GM12875 (cell line): ENCODE data around the gene SLC2A6.

Experiments used
- H3K4me3 ChIP-seq: one replicate; pipeline ENCODE4 v1.5.1; 2011; ENCODE audit warnings: low read depth, low read length, control low read depth
- TF ChIP-seq, protein P1 (sequence below): IDR thresholded peaks from 2 replicates; pipeline ENCODE4 v1.5.1; 2011; ENCODE audit warnings: low read depth, mild to moderate bottlenecking, control low read depth, inconsistent platforms, low read length, moderate library complexity, borderline replicate concordance; ENCODE audit not compliant: insufficient read depth

The SLC2A6 gene

DNA sequence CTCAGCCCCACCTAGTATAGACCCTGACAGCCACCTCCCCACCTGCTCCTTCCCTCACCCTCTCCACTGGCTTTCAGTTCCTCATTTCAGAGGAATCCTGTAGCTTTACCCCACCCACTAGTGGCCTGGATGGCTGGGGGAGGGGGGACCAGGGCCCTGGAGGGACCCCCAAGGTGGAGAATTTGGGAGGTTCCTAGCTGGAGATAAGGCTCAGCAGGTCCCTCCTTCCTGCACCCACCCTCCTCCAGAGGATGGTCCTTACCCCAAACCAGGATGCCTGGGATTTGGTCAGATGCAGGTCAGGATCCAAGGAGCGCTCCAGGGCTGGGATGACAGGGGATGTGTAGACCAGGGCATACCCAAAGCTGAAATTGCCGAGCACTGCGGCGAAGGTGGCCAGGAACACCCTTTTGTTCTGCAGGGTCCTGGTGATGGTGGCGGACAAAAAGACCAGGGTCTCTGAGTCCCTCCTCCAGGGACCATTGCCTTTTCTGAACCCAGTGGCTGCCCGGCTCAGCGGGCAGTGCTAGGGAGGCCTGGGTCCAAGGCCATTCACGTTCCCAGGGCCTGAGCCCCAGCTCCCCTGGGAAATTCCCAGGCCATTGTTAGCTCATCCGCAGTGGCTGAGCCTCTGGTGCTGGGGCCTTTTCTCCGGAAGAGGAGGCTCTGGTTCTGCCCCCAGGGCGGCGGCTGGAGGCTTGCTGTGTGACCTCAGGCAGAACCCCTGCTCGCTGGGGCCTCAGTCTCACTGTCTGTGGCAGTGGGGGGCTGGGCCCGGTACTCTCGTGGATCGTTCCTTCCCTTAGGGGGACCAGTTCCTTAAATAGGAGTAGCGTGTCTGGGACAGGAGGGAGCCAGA lies 678 bp downstream of the SLC2A6 start:
- peak overlapping the region; percentile 74 for H3K4me3 ChIP-seq
- TF ChIP-seq, protein P1, sequence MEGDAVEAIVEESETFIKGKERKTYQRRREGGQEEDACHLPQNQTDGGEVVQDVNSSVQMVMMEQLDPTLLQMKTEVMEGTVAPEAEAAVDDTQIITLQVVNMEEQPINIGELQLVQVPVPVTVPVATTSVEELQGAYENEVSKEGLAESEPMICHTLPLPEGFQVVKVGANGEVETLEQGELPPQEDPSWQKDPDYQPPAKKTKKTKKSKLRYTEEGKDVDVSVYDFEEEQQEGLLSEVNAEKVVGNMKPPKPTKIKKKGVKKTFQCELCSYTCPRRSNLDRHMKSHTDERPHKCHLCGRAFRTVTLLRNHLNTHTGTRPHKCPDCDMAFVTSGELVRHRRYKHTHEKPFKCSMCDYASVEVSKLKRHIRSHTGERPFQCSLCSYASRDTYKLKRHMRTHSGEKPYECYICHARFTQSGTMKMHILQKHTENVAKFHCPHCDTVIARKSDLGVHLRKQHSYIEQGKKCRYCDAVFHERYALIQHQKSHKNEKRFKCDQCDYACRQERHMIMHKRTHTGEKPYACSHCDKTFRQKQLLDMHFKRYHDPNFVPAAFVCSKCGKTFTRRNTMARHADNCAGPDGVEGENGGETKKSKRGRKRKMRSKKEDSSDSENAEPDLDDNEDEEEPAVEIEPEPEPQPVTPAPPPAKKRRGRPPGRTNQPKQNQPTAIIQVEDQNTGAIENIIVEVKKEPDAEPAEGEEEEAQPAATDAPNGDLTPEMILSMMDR = no peak

DNA sequence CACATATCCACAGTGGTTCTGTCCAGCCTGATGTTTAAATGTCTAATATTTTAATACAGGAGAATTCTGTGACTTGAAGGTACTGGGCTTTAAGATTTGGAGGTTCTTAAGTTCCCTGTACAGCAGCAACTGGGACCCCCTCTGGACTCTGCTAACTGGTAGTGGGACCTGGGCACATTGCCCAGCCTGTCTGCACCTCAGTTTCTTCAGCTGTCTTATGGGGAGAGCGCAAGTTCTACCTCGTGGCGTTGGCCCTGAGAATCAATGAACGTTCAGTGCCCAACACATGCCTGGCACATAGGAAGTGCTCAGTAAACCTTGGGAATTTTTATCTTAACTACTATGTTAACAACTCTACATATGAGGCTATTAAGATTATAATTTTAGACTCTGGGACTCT lies 1.4 kb downstream of the SLC2A6 start:
- TF ChIP-seq, protein P1 = no peak
- H3K4me3 ChIP-seq = peak overlapping the region; percentile 74

DNA sequence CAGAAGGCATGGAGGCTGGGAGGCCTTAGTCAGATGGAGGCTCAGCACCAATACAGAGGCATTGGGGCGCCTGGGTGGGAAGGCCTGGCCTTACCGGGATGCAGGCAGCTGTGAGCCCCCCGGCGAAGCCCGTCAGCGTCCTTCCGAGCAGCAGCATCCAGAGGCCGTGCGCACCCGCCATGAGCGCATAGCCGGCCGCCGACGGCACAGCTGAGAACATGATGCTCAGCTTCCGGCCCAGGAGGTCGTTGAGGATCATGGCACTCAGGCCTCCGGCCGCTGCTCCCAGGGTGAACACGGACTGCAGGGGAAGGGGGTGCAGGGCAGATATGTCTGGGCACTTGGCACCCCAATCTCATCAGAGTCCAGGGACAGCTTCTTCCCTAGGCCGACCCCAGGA lies 2.0 kb downstream of the SLC2A6 start:
- no peak overlapping the region for H3K4me3 ChIP-seq
- TF ChIP-seq, protein P1 = no peak

DNA sequence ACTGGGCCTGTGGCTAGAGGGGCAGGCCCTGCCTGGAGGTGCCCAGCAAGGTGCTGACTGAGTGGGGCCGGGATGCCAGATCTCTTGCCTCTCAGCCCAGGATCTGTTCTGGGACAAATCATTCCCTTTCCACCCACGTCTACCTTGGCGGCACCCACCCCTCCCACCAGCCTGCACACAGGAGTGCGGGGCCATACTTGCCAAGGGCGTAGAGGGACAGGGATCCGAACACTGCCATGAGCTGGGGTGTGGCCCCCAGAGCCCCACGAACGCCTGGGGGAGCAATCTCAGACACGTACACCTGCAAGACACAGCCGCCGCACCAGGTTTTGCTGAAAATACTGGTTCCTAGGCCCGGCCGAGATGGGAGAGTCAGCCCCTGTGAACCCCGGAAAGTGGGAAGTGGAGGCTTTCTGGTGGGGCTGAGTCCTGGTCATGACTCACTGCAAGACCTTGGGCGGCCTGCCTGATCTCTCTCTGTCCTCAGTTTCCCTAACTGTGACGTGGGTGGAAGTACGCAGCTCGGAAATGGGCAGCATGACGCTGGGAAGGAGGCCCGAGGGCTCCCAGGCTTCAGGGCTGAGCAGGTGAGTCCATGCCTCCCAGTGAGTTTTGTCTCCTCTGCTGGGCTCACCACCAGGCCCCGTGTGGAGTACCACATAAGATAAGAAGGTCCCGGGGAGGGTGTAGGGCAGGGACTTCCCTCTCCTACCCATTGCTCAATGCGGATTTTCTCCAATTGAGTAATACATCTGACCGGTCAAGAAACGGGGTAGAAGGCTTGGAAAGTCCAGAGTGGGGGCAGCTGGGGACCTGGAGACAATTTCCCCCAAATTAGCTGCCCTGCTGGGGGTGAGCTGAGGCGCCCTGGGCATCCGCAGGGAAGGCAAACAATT lies 2.6 kb downstream of the SLC2A6 start:
- TF ChIP-seq, protein P1 = no peak
- no peak overlapping the region for H3K4me3 ChIP-seq

DNA sequence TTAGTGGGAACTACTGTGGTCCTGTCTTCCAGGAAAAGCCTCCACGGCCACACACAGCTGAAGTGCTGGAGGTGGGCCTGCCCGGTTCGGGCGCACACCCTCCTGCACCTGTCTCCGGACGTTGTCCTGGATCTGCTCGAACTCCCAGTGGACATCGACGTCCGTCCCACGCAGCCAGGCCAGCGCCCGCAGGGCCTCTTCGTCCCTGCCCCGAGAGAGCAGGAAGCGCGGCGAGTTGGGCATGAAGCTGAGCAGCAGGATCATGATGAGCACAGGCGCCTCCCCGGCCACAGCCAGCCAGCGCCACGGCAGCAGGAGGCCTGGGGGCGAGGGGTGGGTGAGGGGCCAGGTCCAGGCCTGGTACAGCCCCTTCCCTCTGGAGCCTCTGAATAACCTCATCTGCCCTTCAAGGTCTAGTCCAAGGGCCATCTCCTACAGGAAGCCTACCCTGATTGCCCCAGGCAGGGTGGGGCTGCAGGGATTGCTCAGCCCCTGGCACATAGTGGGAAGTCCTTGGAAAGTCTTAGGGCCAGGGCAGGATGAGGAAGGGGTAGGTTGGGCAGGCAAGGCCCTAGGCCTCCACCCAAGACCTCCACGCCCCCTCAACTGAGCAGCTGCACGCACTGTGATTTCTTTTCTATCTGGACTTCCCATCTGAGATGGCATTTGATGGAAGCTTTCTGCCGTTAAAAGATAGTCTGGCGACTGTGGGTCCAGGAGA lies 3.4 kb downstream of the SLC2A6 start:
- TF ChIP-seq, protein P1 = no peak
- H3K4me3 ChIP-seq = no peak overlapping the region

DNA sequence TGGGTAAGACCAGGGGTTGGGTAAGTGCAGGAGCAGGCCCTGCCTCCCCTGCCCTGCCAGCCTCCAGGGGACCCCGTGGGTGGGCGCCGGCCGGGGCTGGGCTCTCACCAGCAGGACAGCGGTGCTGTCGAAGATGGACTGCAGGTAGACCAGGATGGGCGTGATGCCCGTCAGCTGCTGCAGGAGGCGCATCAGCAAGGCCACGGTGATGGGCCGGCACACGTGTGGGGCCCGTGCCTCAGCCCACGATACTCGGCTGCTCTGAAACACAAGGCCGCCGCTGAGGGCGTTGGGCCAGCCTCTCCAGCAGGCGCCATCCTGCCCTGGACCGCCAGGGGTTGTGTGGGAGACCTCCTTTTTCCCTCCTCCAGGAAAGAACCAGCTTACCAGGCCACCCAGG lies 4.0 kb downstream of the SLC2A6 start:
- TF ChIP-seq, protein P1 = no peak
- H3K4me3 ChIP-seq = no peak overlapping the region
